ENCODE measurements around the gene CORO7. TPM values are rescaled to one million over a fixed set of nuclear protein-coding genes. Genes with fewer than 3 reads are reported as not detected.
A peak's percentile ranks its signal among the peaks of the same experiment; 100 is the strongest.

The CORO7 gene
- total and polyA plus RNA-seq, 9 of the 15 experiments (the other 6 are each of a cell fraction or from before 2014, with no cell fraction given) = 0.45 to 77.2 (median 18.7) TPM

- TF ChIP-seq HNRNPH1 (optimal IDR thresholded peaks at IDR 0.05; ENCODE audit: low read depth, low read length) (no peak), JUND (IDR thresholded peaks at IDR 0.05; ENCODE audit: borderline replicate concordance, low read depth, low read length) (peak; percentile 30; the same call in 1 of the 2 replicates), JUND (tag; IDR thresholded peaks at IDR 0.05; ENCODE audit: borderline replicate concordance, low read depth, low read length) (no peak), ZNF134 (CRISPR knock-in tag; conservative IDR thresholded peaks at IDR 0.05) (no peak), ZNF778 (CRISPR knock-in tag; IDR thresholded peaks at IDR 0.05) (no peak), ZNF174 (CRISPR knock-in tag; IDR thresholded peaks at IDR 0.05) (no peak), SAP30 (IDR thresholded peaks at IDR 0.05; ENCODE audit: borderline replicate concordance, insufficient read depth, low read depth, low read length, poor library complexity, severe bottlenecking) (no peak), ZNF740 (CRISPR knock-in tag; IDR thresholded peaks at IDR 0.05) (no peak), ZNF740 (tag; IDR thresholded peaks at IDR 0.05) (no peak), CC2D1A (IDR thresholded peaks at IDR 0.05) (0 out of 2 replicates have a peak, but pooled peaks have one; percentile 35)
- TF ChIP-seq, protein P1, sequence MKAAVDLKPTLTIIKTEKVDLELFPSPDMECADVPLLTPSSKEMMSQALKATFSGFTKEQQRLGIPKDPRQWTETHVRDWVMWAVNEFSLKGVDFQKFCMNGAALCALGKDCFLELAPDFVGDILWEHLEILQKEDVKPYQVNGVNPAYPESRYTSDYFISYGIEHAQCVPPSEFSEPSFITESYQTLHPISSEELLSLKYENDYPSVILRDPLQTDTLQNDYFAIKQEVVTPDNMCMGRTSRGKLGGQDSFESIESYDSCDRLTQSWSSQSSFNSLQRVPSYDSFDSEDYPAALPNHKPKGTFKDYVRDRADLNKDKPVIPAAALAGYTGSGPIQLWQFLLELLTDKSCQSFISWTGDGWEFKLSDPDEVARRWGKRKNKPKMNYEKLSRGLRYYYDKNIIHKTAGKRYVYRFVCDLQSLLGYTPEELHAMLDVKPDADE (conservative IDR thresholded peaks at IDR 0.05; ENCODE audit: control insufficient read depth, low read depth, low read length) = no peak
- TF ChIP-seq, protein P2, sequence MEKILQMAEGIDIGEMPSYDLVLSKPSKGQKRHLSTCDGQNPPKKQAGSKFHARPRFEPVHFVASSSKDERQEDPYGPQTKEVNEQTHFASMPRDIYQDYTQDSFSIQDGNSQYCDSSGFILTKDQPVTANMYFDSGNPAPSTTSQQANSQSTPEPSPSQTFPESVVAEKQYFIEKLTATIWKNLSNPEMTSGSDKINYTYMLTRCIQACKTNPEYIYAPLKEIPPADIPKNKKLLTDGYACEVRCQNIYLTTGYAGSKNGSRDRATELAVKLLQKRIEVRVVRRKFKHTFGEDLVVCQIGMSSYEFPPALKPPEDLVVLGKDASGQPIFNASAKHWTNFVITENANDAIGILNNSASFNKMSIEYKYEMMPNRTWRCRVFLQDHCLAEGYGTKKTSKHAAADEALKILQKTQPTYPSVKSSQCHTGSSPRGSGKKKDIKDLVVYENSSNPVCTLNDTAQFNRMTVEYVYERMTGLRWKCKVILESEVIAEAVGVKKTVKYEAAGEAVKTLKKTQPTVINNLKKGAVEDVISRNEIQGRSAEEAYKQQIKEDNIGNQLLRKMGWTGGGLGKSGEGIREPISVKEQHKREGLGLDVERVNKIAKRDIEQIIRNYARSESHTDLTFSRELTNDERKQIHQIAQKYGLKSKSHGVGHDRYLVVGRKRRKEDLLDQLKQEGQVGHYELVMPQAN (IDR thresholded peaks at IDR 0.05; ENCODE audit: borderline replicate concordance) = no peak
- TF ChIP-seq, protein P3, sequence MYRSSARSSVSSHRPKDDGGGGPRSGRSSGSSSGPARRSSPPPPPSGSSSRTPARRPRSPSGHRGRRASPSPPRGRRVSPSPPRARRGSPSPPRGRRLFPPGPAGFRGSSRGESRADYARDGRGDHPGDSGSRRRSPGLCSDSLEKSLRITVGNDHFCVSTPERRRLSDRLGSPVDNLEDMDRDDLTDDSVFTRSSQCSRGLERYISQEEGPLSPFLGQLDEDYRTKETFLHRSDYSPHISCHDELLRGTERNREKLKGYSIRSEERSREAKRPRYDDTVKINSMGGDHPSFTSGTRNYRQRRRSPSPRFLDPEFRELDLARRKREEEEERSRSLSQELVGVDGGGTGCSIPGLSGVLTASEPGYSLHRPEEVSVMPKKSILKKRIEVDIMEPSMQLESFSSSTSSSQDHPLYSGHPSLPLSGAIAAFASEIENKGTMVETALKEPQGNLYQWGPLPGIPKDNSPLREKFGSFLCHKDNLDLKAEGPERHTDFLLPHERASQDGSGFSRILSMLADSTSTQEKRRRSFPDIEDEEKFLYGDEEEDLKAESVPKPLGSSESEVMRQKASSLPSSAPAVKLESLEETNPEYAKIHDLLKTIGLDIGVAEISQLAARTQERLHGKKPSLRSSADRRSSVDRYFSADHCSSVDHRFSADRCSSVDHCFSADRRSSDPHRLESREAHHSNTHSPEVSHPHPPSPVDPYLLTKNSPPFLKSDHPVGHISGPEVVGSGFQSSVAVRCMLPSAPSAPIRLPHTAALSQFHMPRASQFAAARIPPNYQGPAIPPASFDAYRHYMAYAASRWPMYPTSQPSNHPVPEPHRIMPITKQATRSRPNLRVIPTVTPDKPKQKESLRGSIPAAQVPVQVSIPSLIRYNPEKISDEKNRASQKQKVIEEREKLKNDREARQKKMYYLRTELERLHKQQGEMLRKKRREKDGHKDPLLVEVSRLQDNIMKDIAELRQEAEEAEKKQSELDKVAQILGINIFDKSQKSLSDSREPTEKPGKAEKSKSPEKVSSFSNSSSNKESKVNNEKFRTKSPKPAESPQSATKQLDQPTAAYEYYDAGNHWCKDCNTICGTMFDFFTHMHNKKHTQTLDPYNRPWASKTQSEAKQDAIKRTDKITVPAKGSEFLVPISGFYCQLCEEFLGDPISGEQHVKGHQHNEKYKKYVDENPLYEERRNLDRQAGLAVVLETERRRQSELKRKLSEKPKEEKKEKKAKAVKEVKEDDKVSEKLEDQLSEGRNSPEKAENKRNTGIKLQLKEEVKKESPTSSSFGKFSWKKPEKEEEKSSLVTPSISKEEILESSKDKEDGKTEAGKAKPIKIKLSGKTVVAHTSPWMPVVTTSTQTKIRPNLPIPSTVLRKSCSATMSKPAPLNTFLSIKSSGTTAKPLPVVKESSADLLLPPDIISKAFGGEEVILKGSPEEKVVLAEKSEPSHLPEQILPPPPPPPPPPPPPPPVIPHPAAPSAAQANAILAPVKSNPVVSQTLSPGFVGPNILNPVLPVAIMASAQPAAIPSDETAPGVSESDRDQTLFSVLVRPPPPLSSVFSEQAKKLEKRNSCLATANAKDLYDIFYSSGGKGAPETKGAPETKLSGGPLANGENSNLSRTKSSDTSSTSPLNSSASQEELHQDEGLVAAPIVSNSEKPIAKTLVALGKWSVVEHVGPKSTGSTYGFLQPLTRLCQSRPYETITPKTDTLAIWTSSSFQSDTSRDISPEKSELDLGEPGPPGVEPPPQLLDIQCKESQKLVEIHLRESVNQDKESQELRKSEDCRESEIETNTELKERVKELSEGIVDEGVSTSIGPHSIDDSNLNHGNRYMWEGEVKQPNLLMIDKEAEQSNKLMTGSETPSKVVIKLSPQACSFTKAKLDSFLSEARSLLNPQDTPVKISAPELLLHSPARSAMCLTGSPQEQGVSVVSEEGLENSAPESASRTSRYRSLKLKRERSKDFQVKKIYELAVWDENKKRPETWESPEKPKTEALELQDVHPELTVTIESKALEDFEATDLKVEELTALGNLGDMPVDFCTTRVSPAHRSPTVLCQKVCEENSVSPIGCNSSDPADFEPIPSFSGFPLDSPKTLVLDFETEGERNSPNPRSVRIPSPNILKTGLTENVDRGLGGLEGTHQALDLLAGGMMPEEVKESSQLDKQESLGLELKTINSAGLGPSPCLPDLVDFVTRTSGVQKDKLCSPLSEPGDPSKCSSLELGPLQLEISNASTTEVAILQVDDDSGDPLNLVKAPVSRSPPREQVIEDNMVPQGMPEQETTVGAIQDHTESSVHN (IDR thresholded peaks at IDR 0.05; ENCODE audit: borderline replicate concordance in 1 of 2, low read depth in 1 of 2) = no peak
These were observed 86.0 kb downstream of the CORO7 start (continued) for GRCh38 chr16:4330277-4330874.

Measured in K562 (cell line).